Measurements from ENCODE around the gene SLC35G2.

DNA sequence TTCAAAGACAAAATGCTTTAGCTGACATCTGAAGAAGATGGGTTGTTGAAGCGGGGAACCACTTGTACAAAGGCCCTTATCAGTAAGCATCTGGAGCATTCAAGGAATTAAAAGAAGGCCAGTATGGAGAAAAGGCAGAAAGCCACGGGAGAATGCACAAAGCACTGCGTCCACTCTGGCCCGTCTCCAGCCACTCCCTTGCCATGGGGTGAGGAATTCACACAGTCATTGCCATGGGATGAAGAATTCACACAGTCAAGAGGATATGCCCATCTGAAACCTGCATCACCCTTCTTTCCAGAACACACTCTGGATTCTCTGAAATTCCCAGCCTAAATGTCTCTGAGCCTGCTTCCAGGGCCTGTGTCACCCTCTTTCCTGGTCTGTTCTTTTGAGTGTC lies 40.1 kb upstream of the SLC35G2 start:
- TF ChIP-seq, protein P1, sequence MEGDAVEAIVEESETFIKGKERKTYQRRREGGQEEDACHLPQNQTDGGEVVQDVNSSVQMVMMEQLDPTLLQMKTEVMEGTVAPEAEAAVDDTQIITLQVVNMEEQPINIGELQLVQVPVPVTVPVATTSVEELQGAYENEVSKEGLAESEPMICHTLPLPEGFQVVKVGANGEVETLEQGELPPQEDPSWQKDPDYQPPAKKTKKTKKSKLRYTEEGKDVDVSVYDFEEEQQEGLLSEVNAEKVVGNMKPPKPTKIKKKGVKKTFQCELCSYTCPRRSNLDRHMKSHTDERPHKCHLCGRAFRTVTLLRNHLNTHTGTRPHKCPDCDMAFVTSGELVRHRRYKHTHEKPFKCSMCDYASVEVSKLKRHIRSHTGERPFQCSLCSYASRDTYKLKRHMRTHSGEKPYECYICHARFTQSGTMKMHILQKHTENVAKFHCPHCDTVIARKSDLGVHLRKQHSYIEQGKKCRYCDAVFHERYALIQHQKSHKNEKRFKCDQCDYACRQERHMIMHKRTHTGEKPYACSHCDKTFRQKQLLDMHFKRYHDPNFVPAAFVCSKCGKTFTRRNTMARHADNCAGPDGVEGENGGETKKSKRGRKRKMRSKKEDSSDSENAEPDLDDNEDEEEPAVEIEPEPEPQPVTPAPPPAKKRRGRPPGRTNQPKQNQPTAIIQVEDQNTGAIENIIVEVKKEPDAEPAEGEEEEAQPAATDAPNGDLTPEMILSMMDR (IDR thresholded peaks at IDR 0.05; ENCODE audit: insufficient read depth, low read length, poor library complexity, severe bottlenecking), result no peak
- no peak for TF ChIP-seq EZH2phosphoT487 (conservative IDR thresholded peaks at IDR 0.05; ENCODE audit: low read length)

All from SU-DHL-6 (cell line).